Hematopoietic multipotent progenitor cell treated with erythropoietin and hydrocortisone succinate and interleukin-3 and kit ligand, for 6 days (in vitro differentiated cells): ENCODE results near the gene ADAP1.
A peak's percentile ranks its signal among the peaks of the same experiment; 100 is the strongest.

Experiments used
- DNase-seq: peaks from one replicate; pipeline ENCODE4 v3.0.0-alpha.2; 2015

Gene ADAP1

DNA sequence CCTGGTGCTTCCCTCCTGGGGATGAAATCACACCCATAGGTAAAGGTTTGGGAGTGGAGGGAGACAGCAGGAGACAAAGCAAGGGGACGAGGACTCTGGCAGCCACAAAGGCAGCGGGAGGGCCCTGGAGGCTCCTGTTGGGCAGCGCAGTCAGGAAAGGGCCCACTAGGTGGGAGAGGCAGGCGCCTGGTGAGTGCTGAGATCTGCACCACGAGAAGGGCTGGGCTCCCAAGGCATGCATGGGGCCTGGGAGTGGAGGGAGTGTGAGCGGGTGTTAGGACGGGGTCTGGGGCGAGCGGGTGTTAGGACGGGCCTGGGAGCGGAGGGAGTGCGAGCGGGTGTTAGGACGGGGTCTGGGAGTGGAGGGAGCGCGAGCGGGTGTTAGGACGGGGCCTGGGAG, 65.1 kb downstream of the ADAP1 start:
- DNase-seq: no peak

GRCh38 chr7:889025-889390, 65.5 kb downstream of the ADAP1 start:
- no peak for DNase-seq

DNA sequence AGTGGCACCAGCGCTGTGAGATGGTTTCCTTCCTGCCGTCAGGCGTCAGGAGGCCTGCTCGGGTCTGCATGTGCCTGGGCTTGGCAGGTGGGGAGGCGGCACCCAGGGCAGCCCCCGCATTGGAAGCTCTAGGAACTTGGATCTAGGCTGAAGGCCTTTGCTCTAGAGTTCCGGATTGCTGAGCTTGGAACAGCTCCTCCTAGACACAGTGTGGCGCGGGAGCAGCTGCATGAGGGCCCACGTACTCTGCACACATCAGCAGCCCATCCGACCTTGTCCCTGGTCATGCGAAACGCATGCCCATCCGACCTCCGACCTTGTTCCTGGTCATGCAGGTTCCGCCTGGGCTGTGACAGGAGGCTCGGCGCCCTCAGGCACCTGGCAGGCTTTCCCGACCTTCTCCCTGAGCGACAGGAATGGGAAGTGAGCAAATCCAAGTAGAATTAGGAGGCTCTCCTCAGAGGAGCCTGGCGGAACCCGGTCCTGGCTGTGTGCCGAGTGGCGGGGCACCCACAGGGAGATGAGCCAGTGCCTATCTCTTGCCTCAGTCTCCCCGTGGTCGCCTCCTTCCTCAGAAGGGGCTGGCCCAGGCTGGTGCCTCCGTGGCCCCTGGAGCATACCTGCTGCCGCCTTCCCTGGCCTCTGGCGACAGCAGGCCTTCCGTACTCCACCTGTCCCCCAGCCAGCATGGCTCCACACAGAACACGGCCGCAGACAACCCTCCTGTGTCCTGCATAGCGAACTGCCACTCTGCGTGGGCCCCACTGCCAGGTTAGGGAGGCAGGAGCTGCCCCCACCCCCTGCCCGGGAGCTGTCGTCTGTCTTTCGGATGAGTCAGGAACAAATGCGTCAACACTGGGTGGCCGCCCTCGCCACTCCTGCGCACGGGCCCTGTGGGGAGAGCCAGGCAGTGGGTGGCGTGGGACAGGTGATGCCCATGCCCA, 66.1 kb downstream of the ADAP1 start:
- no peak for DNase-seq

DNA sequence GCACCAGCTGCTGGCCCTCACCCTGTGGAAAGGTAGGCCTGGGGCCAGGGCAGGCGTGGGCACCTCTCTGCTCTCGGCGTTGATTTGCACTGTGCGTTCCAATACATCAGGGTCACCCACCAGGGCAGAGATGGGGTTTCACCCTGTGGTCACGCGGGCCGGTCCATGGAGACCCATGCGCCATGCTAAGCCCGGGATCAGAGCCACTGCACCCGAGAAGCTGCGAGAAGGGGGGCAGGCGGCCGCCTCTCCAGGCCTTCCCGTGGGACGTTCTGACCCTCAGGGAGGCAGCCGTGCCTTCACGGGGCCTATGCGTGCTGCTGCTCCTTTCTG, 67.0 kb downstream of the ADAP1 start:
- DNase-seq: no peak

DNA sequence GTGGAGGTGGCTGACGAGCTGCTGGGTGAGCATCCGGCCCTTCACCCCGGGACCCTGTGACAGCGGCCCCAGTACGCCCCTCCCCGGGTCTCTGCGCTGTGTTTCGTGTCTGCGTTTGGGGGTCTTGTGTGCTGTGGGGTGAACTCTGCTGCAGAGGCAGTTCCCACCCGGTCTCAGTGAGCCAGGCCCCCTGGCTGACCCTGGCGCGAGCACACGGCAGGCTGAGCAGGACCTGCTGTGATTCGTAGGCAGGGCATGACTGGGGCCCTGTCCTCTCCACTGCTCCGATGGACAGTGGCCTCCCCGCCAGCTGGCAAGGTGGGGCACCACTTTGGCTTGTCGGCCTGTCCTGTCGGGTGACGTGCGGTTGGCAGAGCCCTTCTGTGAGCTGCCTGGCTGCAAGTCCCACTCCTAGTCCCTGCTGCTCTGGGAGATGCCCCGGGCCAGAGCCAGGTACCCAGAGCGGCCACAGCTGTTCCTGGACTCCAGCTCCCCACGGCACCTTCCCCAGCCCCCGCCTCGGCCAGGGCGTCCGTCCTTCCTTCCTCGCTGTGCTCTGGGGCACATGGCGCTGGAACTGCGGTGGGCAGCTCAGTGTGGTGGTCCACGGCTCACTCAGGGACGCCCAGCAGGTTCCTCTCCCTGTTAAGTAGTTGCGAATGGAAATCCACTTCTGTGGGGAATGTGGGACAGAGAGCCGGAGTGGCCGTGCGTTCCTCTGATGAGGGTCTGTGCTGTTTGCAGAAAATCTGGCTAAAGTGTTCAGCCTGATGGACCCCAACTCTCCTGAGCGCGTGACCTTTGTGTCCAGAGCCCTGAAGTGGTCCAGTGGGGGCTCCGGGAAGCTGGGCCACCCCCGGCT, 67.6 kb downstream of the ADAP1 start:
- no peak for DNase-seq

GRCh38 chr7:885893-886625, 68.4 kb downstream of the ADAP1 start:
- no peak for DNase-seq

GRCh38 chr7:885261-885892, 69.1 kb downstream of the ADAP1 start:
- DNase-seq: no peak

DNA sequence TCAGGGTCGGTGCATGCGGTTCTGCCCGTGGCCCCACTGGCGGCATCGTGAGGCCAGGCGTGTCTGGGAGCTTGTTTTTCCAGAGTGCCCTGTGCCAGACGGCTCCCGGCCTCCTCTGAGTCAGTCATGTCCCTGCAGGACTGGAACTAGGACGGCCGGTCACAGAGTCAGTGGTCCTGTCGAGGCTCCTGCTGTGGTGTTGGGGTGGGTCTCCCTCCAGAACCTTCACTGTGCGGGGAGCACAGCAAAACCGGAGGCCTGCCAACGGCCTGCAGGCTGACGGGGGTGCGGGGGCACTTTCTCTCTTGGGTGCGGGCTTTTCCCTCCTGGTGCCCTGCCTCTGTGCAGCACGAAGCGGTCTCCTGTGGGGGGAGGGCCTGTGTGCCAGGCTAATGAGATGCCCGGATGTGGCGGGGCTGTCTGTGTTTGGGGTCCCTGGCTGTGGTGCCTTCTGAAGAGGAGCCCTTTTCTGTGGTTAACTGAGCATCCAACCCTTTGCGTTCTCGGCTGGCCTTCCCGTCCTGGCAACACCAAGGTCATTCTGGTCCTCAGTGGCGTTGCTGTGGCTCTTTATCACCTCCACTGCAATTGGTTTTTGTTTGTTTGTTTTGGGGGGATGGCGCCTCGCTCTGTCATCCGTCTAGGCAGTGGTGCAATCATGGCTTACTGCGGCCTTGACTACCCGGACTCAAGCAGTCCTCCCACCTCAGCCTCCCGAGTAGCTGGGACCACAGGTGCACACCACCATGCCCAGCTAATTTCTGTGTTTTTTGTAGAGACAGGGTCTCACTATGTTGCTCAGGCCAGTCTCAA, 70.1 kb downstream of the ADAP1 start:
- DNase-seq: no peak

GRCh38 chr7:883055-884021, 71.1 kb downstream of the ADAP1 start:
- no peak for DNase-seq

GRCh38 chr7:882336-883035, 72.0 kb downstream of the ADAP1 start:
- no peak for DNase-seq

DNA sequence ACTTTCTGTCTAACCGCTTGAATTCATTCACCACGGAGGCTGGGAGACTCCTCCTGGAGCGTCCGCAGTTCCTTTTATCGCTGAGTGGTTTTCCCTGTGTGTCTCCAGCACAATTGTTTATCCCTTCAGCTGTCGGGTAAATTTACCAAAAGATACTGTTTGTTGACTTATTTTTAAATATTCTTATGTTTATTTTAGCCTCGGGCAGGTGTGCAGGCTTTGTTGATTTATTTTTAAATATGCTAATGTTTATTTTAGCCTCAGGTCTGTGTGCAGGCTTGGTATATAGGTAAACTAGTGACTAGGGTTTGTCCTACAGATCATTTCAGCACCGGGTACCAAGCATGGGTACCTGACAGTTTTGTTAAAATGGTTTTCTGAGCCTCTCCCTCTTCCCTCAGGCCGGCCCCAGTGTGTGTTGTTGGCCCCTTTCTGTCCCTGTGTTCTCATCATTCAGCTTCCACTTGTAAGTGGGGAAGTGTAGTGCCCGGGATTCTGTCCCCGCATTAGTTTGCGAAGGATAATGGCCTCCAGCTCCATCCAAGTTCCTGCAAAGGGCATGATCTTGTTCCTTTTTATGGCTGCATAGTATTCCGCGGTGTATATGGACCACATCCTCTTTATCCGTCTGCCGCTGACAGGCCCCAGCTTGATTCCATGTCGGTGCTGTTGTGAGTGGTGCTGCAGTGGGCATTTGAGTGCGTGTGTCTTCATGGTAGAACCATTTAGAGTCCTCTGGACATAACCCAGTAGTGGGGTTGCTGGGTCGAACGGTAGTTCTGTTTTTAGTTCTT, 72.8 kb downstream of the ADAP1 start:
- DNase-seq: no peak

DNA sequence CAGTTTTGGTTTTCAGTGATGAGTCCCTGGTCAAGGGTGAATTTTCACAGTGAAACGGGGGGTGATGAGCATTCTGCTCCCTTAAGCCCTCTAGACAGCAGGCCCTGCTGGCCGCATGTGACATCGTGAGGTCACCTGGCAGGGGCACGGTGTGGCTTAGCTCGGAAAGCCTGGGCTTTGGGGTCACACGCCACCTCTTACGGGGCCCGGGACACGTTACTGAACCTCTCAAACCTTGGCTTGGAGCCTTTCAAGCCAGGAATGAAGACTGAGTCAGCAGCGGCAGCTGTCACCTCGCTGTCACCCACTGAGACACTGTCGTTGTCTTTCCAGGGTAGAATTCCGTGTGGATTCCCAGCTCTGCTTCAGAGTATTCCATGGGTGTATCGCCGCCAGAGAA, 74.0 kb downstream of the ADAP1 start:
- no peak for DNase-seq

DNA sequence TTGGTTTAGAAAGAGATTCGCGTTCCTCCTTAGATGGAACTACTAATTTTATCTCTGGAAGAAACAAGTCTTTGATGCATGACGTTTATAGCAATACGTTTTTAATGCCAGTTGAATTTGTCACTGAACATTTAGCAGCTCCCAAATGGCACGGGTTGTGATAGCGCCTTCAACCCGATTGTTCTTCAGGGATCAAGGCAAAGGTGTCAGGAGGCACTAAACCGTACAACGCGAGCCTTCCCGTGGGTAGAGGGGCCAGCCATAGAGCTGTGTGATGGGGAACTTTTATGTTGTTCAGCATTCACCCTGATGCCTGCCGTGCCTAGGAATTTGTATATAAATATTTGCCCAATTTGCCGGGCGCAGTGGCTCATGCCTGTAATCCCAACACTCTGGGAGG, 74.8 kb downstream of the ADAP1 start:
- no peak for DNase-seq

GRCh38 chr7:879093-879492, 75.4 kb downstream of the ADAP1 start:
- no peak for DNase-seq

GRCh38 chr7:877312-878232, 76.9 kb downstream of the ADAP1 start:
- DNase-seq: peak; percentile 62

GRCh38 chr7:876972-877311, 77.5 kb downstream of the ADAP1 start:
- peak; percentile 68 for DNase-seq

DNA sequence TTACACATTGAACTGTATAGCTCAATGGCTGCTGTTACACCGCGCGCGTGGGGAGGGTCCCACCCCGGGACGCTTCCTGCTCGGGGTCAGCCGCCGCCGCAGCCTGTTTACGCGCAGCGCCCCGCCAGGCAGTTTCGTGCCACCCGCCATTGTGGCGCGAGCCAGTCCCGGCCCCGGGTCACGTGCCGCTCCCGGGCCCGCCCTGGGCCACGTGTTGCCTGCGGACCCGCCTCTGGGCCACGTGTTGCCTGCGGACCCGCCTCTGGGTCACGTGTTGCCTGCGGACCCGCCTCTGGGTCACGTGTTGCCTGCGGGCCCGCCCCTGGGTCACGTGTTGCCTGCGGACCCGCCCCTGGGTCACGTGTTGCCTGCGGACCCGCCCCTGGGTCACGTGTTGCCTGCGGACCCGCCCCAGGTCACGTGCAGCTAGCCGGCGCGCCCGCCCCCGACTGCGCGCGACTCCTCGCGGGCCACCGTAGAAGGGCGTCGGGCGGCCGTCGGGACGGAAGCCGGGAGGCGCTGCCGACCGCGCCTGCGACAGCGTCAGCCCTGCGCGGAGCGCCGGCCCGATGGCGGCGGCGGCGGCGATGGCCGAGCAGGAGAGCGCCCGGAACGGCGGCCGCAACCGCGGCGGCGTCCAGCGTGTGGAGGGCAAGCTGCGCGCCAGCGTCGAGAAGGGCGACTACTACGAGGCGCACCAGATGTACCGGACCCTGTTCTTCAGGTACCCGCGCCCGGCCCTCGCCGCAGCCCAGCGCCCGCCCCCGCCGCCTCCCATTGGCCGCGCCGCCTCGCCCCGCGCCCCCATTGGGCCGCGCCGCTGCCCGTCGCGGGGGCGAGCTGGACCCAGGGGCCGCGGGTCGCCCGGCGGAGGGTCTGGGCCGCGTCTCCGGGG, 78.2 kb downstream of the ADAP1 start, which contains the start of gene GET4:
GET4 (plus strand) TSS at position 478 of the 895 bp plus-strand sequence; CDS start at position 570, 92 bp downstream.
- peak; percentile 95 for DNase-seq
